Thyroid gland (tissue), 4 donors: Measurements from ENCODE around the gene CSF1R.

ENCODE experiments used
- POLR2A ChIP-seq, 2 donors: fragments of 450-650 bp; IDR thresholded peaks; one replicate each; pipeline ENCODE4 v1.6.1; 2017; ENCODE audit warnings: antibody characterized with exemption in 2 of 2, mild to moderate bottlenecking in 2 of 2, moderate library complexity in 1 of 2
- TF ChIP-seq, protein P1 (sequence below), 6 experiments: fragments of 200-600 bp in 3 of 6; fragments of 450-650 bp in 3 of 6; sonication (generic) in 3 of 6; IDR thresholded peaks; one replicate each; pipeline ENCODE4 v1.5.1; 2016 to 2019; ENCODE audit warnings: antibody characterized with exemption in 6 of 6, mild to moderate bottlenecking in 2 of 6, inconsistent platforms in 1 of 6, moderate library complexity in 1 of 6

DNA sequence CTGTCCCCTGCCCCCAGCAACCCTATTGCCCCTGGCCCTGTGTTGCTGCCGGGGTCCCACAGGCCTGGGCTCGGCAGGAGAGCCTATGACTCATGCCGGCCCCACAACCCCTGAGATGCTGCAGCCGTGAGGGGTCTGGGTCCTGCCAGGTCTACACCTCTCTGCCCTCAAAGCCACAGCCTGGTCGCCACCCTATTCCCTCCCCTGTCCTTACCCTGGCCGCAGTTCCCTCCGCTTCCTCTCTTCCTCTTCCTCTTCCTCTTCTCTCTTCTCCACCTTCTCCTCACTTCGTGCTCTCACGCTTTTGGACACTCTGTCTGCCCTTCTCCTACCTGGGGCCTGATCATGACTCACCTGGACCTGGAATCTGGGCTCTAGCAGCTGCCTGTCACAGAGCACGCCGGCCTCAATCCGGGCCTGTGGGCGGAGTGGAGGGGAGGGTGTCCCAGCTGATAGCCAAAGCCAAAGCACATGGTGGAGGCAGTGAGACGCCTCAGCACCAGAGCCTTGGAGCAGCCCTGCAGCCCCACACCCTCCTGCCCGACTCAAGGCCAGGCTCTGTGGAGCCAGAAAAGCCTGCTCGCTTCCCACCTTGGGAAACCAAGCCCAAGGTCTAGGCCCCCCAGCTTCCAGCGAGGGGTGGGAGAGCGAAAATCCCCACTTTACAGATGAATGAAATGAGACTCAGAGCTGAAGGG lies 26.8 kb upstream of the CSF1R start:
- TF ChIP-seq, protein P1, sequence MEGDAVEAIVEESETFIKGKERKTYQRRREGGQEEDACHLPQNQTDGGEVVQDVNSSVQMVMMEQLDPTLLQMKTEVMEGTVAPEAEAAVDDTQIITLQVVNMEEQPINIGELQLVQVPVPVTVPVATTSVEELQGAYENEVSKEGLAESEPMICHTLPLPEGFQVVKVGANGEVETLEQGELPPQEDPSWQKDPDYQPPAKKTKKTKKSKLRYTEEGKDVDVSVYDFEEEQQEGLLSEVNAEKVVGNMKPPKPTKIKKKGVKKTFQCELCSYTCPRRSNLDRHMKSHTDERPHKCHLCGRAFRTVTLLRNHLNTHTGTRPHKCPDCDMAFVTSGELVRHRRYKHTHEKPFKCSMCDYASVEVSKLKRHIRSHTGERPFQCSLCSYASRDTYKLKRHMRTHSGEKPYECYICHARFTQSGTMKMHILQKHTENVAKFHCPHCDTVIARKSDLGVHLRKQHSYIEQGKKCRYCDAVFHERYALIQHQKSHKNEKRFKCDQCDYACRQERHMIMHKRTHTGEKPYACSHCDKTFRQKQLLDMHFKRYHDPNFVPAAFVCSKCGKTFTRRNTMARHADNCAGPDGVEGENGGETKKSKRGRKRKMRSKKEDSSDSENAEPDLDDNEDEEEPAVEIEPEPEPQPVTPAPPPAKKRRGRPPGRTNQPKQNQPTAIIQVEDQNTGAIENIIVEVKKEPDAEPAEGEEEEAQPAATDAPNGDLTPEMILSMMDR (IDR thresholded peaks at IDR 0.05) = no peak
- no peak for TF ChIP-seq POLR2A (IDR thresholded peaks at IDR 0.05)
